ENCODE data around the gene GALNTL6. TPM values are rescaled to one million over a fixed set of nuclear protein-coding genes. Genes with fewer than 3 reads are reported as not detected.
A peak's percentile ranks its signal among the peaks of the same experiment; 100 is the strongest.

The GALNTL6 gene
- total and polyA plus RNA-seq, 9 of the 15 experiments (the other 6 are each of a cell fraction or from before 2014, with no cell fraction given), result 0.18 to 0.50 (median 0.29) TPM

GRCh38 chr4:172143605-172144314, 330.6 kb downstream of the GALNTL6 start (continued):
- TF ChIP-seq, protein P1, sequence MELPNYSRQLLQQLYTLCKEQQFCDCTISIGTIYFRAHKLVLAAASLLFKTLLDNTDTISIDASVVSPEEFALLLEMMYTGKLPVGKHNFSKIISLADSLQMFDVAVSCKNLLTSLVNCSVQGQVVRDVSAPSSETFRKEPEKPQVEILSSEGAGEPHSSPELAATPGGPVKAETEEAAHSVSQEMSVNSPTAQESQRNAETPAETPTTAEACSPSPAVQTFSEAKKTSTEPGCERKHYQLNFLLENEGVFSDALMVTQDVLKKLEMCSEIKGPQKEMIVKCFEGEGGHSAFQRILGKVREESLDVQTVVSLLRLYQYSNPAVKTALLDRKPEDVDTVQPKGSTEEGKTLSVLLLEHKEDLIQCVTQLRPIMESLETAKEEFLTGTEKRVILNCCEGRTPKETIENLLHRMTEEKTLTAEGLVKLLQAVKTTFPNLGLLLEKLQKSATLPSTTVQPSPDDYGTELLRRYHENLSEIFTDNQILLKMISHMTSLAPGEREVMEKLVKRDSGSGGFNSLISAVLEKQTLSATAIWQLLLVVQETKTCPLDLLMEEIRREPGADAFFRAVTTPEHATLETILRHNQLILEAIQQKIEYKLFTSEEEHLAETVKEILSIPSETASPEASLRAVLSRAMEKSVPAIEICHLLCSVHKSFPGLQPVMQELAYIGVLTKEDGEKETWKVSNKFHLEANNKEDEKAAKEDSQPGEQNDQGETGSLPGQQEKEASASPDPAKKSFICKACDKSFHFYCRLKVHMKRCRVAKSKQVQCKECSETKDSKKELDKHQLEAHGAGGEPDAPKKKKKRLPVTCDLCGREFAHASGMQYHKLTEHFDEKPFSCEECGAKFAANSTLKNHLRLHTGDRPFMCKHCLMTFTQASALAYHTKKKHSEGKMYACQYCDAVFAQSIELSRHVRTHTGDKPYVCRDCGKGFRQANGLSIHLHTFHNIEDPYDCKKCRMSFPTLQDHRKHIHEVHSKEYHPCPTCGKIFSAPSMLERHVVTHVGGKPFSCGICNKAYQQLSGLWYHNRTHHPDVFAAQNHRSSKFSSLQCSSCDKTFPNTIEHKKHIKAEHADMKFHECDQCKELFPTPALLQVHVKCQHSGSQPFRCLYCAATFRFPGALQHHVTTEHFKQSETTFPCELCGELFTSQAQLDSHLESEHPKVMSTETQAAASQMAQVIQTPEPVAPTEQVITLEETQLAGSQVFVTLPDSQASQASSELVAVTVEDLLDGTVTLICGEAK (IDR thresholded peaks at IDR 0.05), result no peak
- TF ChIP-seq, protein P1 (CRISPR knock-in tag; IDR thresholded peaks at IDR 0.05), result no peak
- TF ChIP-seq ETS2 (tag; IDR thresholded peaks at IDR 0.05; ENCODE audit: borderline replicate concordance, poor library complexity, severe bottlenecking), result no peak
- TF ChIP-seq GTF2B (IDR thresholded peaks at IDR 0.05; ENCODE audit: extremely low read depth, insufficient read length), result no peak
- TF ChIP-seq KHSRP (IDR thresholded peaks at IDR 0.05), result no peak
- TF ChIP-seq ZBTB8A (IDR thresholded peaks at IDR 0.05; ENCODE audit: partially characterized antibody), result no peak
- no peak for TF ChIP-seq CHD2 (IDR thresholded peaks at IDR 0.05; ENCODE audit: low read depth, low read length)
- TF ChIP-seq, protein P2, sequence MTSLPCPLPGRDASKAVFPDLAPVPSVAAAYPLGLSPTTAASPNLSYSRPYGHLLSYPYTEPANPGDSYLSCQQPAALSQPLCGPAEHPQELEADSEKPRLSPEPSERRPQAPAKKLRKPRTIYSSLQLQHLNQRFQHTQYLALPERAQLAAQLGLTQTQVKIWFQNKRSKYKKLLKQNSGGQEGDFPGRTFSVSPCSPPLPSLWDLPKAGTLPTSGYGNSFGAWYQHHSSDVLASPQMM (CRISPR knock-in tag; IDR thresholded peaks at IDR 0.05), result no peak
- no peak for TF ChIP-seq ZNF699 (CRISPR knock-in tag; IDR thresholded peaks at IDR 0.05; ENCODE audit: insufficient replicate concordance)
- no peak for TF ChIP-seq SREBF1 (IDR thresholded peaks at IDR 0.05; ENCODE audit: borderline replicate concordance, low read depth, low read length)
- TF ChIP-seq, protein P3, sequence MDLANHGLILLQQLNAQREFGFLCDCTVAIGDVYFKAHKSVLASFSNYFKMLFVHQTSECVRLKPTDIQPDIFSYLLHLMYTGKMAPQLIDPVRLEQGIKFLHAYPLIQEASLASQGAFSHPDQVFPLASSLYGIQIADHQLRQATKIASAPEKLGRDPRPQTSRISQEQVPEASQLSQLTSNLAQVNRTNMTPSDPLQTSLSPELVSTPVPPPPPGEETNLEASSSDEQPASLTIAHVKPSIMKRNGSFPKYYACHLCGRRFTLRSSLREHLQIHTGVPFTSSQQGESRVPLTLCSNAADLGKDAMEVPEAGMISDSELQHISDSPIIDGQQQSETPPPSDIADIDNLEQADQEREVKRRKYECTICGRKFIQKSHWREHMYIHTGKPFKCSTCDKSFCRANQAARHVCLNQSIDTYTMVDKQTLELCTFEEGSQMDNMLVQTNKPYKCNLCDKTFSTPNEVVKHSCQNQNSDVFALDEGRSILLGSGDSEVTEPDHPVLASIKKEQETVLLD (IDR thresholded peaks at IDR 0.05), result peak; percentile 37; the same call in 1 of the 2 replicates
- TF ChIP-seq, protein P4, sequence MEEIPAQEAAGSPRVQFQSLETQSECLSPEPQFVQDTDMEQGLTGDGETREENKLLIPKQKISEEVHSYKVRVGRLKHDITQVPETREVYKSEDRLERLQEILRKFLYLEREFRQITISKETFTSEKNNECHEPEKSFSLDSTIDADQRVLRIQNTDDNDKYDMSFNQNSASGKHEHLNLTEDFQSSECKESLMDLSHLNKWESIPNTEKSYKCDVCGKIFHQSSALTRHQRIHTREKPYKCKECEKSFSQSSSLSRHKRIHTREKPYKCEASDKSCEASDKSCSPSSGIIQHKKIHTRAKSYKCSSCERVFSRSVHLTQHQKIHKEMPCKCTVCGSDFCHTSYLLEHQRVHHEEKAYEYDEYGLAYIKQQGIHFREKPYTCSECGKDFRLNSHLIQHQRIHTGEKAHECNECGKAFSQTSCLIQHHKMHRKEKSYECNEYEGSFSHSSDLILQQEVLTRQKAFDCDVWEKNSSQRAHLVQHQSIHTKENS (CRISPR knock-in tag; IDR thresholded peaks at IDR 0.05), result no peak

All from K562 (cell line).